ENCODE measurements around the gene WBP11.
A peak's percentile ranks its signal among the peaks of the same experiment; 100 is the strongest.
"Not testable (repeated sequence)": the region's sequence is repeated elsewhere in the genome, so short reads cannot be mapped to it uniquely, and the experiment has no call there.

Gene WBP11

DNA sequence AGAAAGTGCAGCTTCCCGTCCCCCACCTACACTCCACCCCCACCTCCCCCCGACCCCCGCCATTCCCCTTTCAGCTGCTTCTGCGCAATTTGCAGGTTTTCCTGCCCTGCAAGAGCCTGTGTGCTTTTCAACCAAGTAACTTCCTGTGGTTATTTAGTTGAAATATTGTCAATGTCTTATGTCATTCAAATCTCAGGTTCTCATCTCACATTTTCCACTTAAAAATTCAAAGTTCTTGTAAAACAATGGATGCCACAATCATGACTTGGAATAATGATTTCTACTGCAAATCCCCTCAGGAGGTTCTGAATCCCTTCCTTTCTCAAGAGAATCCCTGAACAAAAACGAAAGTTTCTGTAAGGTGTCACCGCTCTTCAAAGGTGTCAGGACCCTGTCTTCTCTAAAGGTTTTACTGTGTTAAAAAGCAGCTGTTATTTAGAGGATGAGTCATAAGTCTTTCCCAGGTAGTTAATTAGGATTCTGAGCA is 31.6 kb downstream of the WBP11 start:
- peak; percentile 40 for DNase-seq (ENCODE audit: low spot score)

DNA sequence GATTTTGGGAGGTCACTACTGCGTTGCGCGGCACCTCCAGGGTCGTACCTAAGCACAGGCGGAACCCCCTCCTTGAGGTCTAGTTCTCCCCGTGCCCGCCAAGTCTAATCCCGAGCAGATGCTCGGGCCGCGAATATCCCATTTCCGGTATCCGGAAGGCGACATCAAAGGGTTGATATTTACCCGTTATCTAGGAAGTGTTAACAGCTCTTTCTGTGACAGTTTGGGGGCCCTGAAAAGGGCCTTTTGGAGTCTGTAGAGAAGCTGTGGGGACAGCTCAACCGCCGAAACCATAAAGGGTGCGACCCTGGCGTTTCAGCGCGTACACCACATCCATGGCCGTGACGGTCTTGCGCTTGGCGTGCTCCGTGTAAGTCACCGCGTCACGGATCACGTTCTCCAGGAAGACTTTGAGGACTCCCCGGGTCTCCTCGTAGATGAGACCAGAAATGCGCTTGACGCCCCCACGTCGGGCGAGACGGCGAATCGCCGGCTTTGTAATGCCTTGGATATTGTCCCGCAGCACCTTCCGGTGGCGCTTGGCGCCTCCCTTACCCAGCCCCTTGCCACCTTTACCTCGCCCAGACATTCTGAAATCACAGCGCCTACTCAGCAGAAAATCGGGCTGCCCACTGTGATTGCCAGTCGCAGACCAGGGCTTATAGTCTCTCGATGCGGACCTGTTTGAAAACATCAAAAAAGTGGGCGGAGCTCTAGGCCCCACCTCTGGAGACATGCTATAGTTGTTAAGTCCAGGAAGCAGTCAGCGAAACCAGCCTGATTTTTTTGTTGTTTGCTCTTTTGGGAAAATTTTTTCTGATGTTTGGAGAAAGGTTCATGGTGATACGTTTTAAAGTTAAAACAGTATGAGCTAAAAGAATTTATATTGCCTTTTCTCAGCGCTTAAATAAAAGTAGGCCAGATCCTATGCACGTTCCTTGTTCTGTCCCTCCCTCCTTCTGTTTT is 32.5 kb downstream of the WBP11 start:
- peak; percentile 96 for DNase-seq (ENCODE audit: low spot score)

DNA sequence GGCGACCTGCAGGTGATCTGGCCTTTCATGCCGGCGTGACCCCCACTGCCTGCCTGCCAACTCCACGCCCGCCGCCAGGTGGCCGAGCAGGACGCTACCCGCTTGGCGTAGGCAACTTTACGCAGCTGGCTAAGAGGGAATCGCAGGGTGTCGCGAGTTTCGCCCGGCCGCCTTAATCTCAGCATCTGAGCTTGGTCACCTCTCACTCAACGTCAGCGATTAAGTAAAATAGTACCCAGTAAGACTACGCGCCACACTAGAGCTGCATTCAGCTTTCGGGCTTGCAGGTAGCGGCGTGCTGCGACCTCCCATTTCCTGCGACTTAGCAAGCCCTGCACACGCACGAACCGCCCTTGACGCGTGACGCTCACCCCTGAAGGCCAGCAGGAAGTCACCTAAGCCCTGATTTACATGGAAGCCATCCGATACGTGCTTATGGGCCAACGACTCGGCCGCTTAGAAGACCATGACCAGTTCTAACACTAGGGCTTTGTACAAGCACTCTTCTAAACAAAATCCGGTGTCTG is 33.2 kb downstream of the WBP11 start:
- DNase-seq (ENCODE audit: low spot score) = peak; percentile 96

- no peak for DNase-seq (ENCODE audit: low spot score)
These were observed 33.8 kb downstream of the WBP11 start for GRCh38 chr12:14769466-14769968.

GRCh38 chr12:14768823-14769405 is 34.4 kb downstream of the WBP11 start:
- peak; percentile 36 for DNase-seq (ENCODE audit: low spot score)

DNA sequence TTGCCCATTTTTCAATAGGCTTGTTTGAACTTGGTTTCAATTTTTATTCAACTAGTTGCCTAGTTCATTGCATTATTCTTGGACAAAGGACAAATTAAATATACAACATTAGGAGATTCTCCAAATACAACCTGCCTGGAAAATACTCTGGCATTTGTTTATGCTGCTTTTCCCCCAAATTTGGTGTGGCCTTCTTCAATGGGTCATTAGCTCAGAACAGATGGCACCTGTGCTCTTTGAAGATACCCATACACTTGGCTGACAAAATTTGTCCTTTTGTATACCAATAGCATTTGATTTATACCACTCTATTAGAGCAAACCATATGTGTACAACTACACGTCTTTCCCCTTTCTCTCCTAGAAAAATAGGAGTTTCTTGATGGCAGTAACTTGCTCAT is 35.7 kb downstream of the WBP11 start:
- DNase-seq (ENCODE audit: low spot score) = no peak

DNA sequence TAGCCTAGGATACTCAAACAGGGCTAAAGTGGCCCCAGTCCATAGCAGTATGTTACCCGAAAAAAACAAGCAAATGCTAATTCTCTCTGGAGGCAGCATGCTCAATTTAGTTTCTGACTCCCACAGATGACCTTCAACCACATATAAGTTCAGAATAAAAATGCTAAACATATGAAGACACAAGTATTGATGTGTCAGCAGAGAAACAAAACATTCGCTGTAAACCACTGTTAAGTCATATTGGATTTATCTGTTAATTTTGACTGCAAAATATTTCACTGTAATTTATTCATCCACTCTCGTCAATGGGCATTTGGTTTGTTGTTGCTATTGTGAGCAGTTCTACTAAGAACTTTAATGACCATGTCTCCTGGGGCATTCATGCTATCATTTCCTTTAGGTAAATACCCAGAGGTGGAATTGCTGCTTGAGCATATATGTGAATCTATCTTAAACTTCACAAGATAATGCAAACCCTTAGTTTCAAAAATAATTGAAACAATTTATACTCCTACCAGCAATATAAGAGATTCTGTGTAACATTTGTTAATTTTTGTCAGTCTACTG is 36.5 kb downstream of the WBP11 start:
- no peak for DNase-seq (ENCODE audit: low spot score)

DNA sequence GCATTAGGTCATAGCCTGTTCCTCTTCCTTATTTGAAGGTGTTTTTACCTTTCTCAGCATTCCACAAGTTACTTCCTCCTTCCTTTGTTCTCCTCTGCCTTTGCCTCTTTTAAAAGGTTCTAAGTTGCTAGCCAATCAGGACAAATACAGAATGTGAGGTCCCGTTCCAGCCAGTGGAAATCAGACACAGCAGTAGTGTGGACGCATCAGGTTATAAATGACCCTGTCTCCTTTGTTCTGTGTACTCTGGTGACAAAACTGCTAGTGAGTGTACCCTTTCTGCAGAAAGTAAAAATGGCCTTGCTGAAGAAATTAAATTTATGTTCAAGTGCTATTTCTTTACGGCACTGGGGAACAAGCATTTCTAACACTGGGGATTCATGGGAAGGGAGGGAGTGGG is 37.3 kb downstream of the WBP11 start:
- not testable (repeated sequence) for DNase-seq (ENCODE audit: low spot score)

GRCh38 chr12:14765398-14765797 is 37.9 kb downstream of the WBP11 start:
- no peak for DNase-seq (ENCODE audit: low spot score)

- DNase-seq (ENCODE audit: low spot score) = not testable (repeated sequence)
These were observed 43.5 kb downstream of the WBP11 start for GRCh38 chr12:14759711-14760280.

DNA sequence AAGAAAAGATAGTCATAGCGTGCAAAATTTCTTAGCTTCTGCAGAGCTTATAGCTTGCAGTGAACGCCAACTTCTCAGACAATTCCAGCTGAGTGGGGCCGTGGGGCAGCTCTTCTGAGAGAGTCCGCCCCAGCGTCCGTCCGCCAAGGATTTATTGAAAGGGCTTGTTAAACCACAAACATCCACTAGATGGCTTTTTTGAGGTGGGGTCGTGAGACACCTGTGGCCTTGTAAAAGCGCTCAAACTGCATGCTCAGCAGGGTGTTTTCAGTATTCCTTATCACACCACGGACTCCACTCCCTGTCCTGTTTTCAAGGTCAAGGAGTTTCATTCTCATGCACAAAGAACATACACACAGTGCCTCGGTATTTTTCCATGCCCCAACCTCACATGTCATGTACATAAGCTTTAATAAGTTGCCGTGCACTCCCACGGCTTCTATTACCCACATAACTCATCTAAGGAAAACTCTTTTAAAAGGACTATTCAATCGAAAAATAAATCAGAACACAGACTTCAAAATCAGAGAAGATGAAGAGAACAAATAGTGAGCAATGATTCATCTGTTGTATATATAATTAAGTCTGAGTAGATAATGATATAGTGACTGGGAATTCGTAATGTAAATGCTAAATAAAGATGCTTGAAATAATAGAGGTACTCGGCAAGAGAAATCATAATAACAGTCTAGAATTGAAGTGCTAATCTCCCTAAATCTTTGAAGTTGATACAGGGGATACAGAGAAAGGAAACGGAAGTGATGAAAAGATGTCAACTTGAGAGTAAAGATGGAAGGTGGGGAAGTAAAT is 46.7 kb downstream of the WBP11 start:
- DNase-seq (ENCODE audit: low spot score) = peak; percentile 49

DNA sequence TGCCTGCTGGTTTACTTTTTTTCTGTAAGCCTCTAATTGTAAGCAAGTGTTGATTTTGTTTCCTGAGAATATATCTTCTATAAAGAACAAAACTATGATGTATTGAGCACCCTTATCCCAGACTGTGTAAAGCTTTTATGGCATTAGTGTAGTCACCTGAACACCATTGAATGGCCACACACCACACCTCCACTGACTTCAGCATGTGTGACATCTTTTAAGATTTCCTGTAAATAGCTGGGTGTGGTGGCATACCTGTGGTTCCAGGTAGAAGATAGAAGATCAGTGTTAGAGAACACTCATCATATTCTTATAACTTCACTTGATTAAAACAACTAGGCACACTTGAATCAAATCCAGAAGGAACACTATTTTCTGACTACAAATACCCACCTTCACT is 51.3 kb downstream of the WBP11 start:
- DNase-seq (ENCODE audit: low spot score) = no peak

GRCh38 chr12:14743061-14743460 is 60.2 kb downstream of the WBP11 start:
- DNase-seq (ENCODE audit: low spot score) = no peak

- no peak for DNase-seq (ENCODE audit: low spot score)
These were observed 61.3 kb downstream of the WBP11 start for GRCh38 chr12:14741942-14742341.

- DNase-seq (ENCODE audit: low spot score) = no peak
These were observed 62.1 kb downstream of the WBP11 start for GRCh38 chr12:14741153-14741552.

DNA sequence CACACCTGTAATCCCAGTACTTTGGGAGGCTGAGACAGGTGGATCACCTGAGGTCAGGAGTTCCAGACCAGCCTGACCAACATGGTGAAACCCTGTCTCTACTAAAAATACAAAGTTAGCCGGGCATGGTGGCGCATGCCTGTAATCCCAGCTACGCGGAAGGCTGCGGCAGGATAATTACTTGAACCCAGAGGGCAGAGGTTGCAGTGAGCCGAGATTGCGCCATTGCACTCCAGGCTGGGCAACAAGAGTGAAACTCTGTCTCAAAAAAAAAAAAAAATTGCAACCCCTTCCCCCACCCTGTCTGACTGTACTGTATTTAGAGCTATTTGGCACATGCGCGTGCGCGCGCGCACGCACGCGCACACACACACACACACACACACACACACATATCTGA is 66.8 kb downstream of the WBP11 start:
- not testable (repeated sequence) for DNase-seq (ENCODE audit: low spot score)

All from NAMALWA (cell line).